Right ventricle myocardium inferior (tissue), 1 donor: ENCODE measurements around the gene DHX58. TPM values are rescaled to one million over a fixed set of nuclear protein-coding genes. Genes with fewer than 3 reads are reported as not detected.

Experiments used
- ATAC-seq: fragments of 200-7000 bp; cut with Tn5 transposase; one replicate; pipeline ENCODE4 v1.9.1; 2020; ENCODE audit warnings: mild to moderate bottlenecking, moderate library complexity
- DNase-seq: peaks from one replicate; pipeline ENCODE4 v3.0.0; 2021; ENCODE audit errors: missing footprints
- intact Hi-C: fragments of 100-400 bp; cut with DNase I; formaldehyde crosslinking; loops from one replicate; pipeline ENCODE4 v1.11.0; 2022
- total RNA-seq: library from RNA; stranded (reverse); fragmentation: NEBNext Ultra II Directional; extraction: Animal tissue kit (Norgen Biotek cat#: 25700); gene quantifications from one replicate; pipeline ENCODE4 v1.2.1, GENCODE V29; 2021
- donor health status: DM: no; HTN: yes; CAD: no; lungs with severe emphysema.

The DHX58 gene
- total RNA-seq, 1 donor from 2014 or later = 5.0 TPM

GRCh38 chr17:42131981-42132432 lies 19.5 kb upstream of the DHX58 start:
- intact Hi-C loops = no loop called here
- no peak for DNase-seq
- ATAC-seq = no peak

- ATAC-seq (no peak), DNase-seq (no peak)
- intact Hi-C loops = no loop called here
Measured at GRCh38 chr17:42131232-42131631, 18.7 kb upstream of the DHX58 start.

GRCh38 chr17:42130310-42130936 lies 17.9 kb upstream of the DHX58 start:
- intact Hi-C loops = no loop called here
- ATAC-seq = no peak
- DNase-seq = no peak

- ATAC-seq (peak; percentile 50), DNase-seq (no peak)
- intact Hi-C loops = no loop called here
Measured at GRCh38 chr17:42129109-42129837, 16.8 kb upstream of the DHX58 start.

GRCh38 chr17:42127414-42127813 lies 14.9 kb upstream of the DHX58 start:
- DNase-seq = no peak
- intact Hi-C loops = no loop called here

GRCh38 chr17:42126836-42127235 lies 14.3 kb upstream of the DHX58 start:
- intact Hi-C loops = no loop called here
- ATAC-seq = no peak
- no peak for DNase-seq

More at GRCh38 chr17:42127414-42127813, 14.9 kb upstream of the DHX58 start:
- ATAC-seq = no peak

GRCh38 chr17:42125565-42125964 lies 13.1 kb upstream of the DHX58 start:
- ATAC-seq = no peak
- DNase-seq = no peak
- intact Hi-C loops = no loop called here

- ATAC-seq (no peak), DNase-seq (no peak)
- intact Hi-C loops = no loop called here
Measured at GRCh38 chr17:42124256-42124655, 11.7 kb upstream of the DHX58 start.

GRCh38 chr17:42122371-42123303 lies 10.1 kb upstream of the DHX58 start, which contains the start of gene HSPB9:
Gene HSPB9, plus strand, starts transcription at chr17:42122804. Its CDS starts 47 bp downstream, at chr17:42122851.
- ATAC-seq = peak; percentile 42
- DNase-seq = no peak
- intact Hi-C loops = no loop called here

GRCh38 chr17:42120770-42121769 lies 8.6 kb upstream of the DHX58 start, which contains the start of gene KAT2A:
Gene KAT2A, minus strand, starts transcription at chr17:42121367. Its CDS starts 63 bp downstream, at chr17:42121304.
- peak; percentile 92 for ATAC-seq
- peak; percentile 91 for DNase-seq
- intact Hi-C loops = no loop called here

GRCh38 chr17:42120161-42120769 lies 7.8 kb upstream of the DHX58 start:
- DNase-seq (no peak), ATAC-seq (no peak)
- intact Hi-C loops = no loop called here

GRCh38 chr17:42119301-42119700 lies 6.8 kb upstream of the DHX58 start:
- intact Hi-C loops = loop anchor here (2.0 kb wide), 1 partner anchor 62 kb away; the partner anchor contains the start of gene KCNH4
- DNase-seq (no peak), ATAC-seq (no peak)

GRCh38 chr17:42118545-42118944 lies 6.0 kb upstream of the DHX58 start:
- ATAC-seq = no peak
- no peak for DNase-seq
- intact Hi-C loops = loop anchor here (2.0 kb wide), 1 partner anchor 62 kb away; the partner anchor contains the start of gene KCNH4

- intact Hi-C loops = loop anchor here (2.0 kb wide), 1 partner anchor 63 kb away; the partner anchor contains the start of gene KCNH4
- DNase-seq = no peak
- no peak for ATAC-seq
Measured at GRCh38 chr17:42118126-42118510, 5.6 kb upstream of the DHX58 start.

- ATAC-seq (no peak), DNase-seq (no peak)
- intact Hi-C loops = loop anchor here (2.0 kb wide), 2 partner anchors 63 to 155 kb away; partner anchors contain the start of gene KCNH4
Measured at GRCh38 chr17:42117397-42118125, 5.0 kb upstream of the DHX58 start.

- ATAC-seq (peak; percentile 11), DNase-seq (peak; percentile 87)
- intact Hi-C loops = loop anchor here (1.0 to 2.0 kb wide), 2 partner anchors 92 to 154 kb away; no protein-coding TSS in a partner anchor
Measured at GRCh38 chr17:42116705-42117396, 4.3 kb upstream of the DHX58 start.
